Neural progenitor cell (in vitro differentiated cells): ENCODE measurements around the gene FYN. TPM values are rescaled to one million over a fixed set of nuclear protein-coding genes. Genes with fewer than 3 reads are reported as not detected.
A peak's percentile ranks its signal among the peaks of the same experiment; 100 is the strongest.

ENCODE experiments used
- DNase-seq: peaks from one replicate; pipeline ENCODE4 v3.0.0-alpha.2; 2016; ENCODE audit warnings: low spot score
- H2AFZ ChIP-seq: fragments of 200-600 bp; sonication (generic); replicated peaks from 2 replicates; pipeline ENCODE4 v1.6.1; 2016; ENCODE audit warnings: antibody characterized with exemption
- H3F3A ChIP-seq: fragments of 200-600 bp; sonication (generic); 2 replicates; pipeline ENCODE4 v1.6.1; 2016; ENCODE audit warnings: antibody characterized with exemption, low read depth
- H3K27ac ChIP-seq: fragments of 200-600 bp; sonication (generic); 2 replicates; pipeline ENCODE4 v1.5.1; 2016; ENCODE audit warnings: mild to moderate bottlenecking
- H3K27me3 ChIP-seq: fragments of 200-600 bp; sonication (generic); 2 replicates; pipeline ENCODE4 v1.6.1; 2016; ENCODE audit warnings: mild to moderate bottlenecking, moderate library complexity
- H3K36me3 ChIP-seq: fragments of 200-600 bp; sonication (generic); 2 replicates; pipeline ENCODE4 v1.5.1; 2016
- H3K4me1 ChIP-seq: fragments of 200-600 bp; sonication (generic); 2 replicates; pipeline ENCODE4 v1.6.1; 2016; ENCODE audit warnings: mixed run types
- H3K4me2 ChIP-seq: fragments of 200-600 bp; sonication (generic); 2 replicates; pipeline ENCODE4 v1.6.1; 2016
- H3K4me3 ChIP-seq: fragments of 200-600 bp; sonication (generic); 2 replicates; pipeline ENCODE4 v1.5.1; 2016
- H3K79me2 ChIP-seq: fragments of 200-600 bp; sonication (generic); 2 replicates; pipeline ENCODE4 v1.6.1; 2016; ENCODE audit warnings: low read depth
- H3K9ac ChIP-seq: fragments of 200-600 bp; sonication (generic); 2 replicates; pipeline ENCODE4 v1.6.1; 2016
- H3K9me3 ChIP-seq: fragments of 200-600 bp; sonication (generic); 2 replicates; pipeline ENCODE4 v1.5.1; 2016; ENCODE audit warnings: low read depth
- H4K20me1 ChIP-seq: fragments of 200-600 bp; sonication (generic); 2 replicates; pipeline ENCODE4 v1.6.1; 2016; ENCODE audit warnings: low read depth
- H3K27ac Mint-ChIP-seq: 3 replicates; pipeline ENCODE4 v1.8.0; 2021; ENCODE audit warnings: mixed read lengths
- H3K27me3 Mint-ChIP-seq: 2 replicates; pipeline ENCODE4 v1.8.0; 2022; ENCODE audit warnings: low read depth, mild to moderate bottlenecking, inconsistent platforms, moderate library complexity, mixed read lengths; ENCODE audit not compliant: insufficient read depth
- H3K36me3 Mint-ChIP-seq: 3 replicates; pipeline ENCODE4 v1.8.0; 2021; ENCODE audit warnings: mixed read lengths
- H3K4me1 Mint-ChIP-seq: 3 replicates; pipeline ENCODE4 v1.8.0; 2021; ENCODE audit warnings: mixed read lengths
- H3K4me3 Mint-ChIP-seq: 3 replicates; pipeline ENCODE4 v1.8.0; 2021; ENCODE audit warnings: mild to moderate bottlenecking, moderate library complexity, mixed read lengths
- H3K9me3 Mint-ChIP-seq: 3 replicates; pipeline ENCODE4 v1.8.0; 2020; ENCODE audit warnings: mixed read lengths
- CTCF ChIP-seq: fragments of 200-600 bp; sonication (generic); IDR thresholded peaks from 2 replicates; pipeline ENCODE4 v1.5.1; 2017; ENCODE audit warnings: antibody characterized with exemption, mild to moderate bottlenecking
- EZH2 ChIP-seq: fragments of 200-600 bp; sonication (generic); IDR thresholded peaks from 2 replicates; pipeline ENCODE4 v1.6.1; 2017; ENCODE audit warnings: antibody characterized with exemption, mild to moderate bottlenecking, moderate library complexity
- EZH2phosphoT487 ChIP-seq: fragments of 200-600 bp; sonication (generic); IDR thresholded peaks from 2 replicates; pipeline ENCODE4 v1.6.1; 2017; ENCODE audit warnings: antibody characterized with exemption
- total RNA-seq: library from RNA; depleted of rRNA; stranded (reverse); fragments of >200 nt; gene quantifications from 2 replicates; pipeline ENCODE4 v1.2.3, GENCODE V29; 2015; ENCODE audit warnings: low replicate concordance

The FYN gene
- total RNA-seq, 1 donor from 2014 or later: 167 TPM

- no peak overlapping the region for H3K27ac ChIP-seq
- Mint-ChIP-seq H3K4me1 (peaks cover 22% of the 10 kb centered on the region), H3K27me3 (peaks cover 5% of the 10 kb centered on the region), H3K27ac (peak overlapping the region; percentile 72), H3K36me3 (peaks cover 48% of the 10 kb centered on the region), H3K4me3 (no peak overlapping the region), H3K9me3 (no peaks in the 10 kb centered on the region)
- H3K9ac ChIP-seq: no peak overlapping the region
- H3K79me2 ChIP-seq: no peaks in the 10 kb centered on the region
- DNase-seq: no peak
- peaks cover 2% of the 10 kb centered on the region for H3K36me3 ChIP-seq
- H3K27me3 ChIP-seq: no peaks in the 10 kb centered on the region
- TF ChIP-seq EZH2 (no peak), EZH2phosphoT487 (no peak), CTCF (no peak)
- no peaks in the 10 kb centered on the region for H3K4me1 ChIP-seq
- peaks cover 3% of the 10 kb centered on the region for H3F3A ChIP-seq
- no peak overlapping the region for H2AFZ ChIP-seq
- no peak overlapping the region for H3K4me3 ChIP-seq
- H3K4me2 ChIP-seq: no peak overlapping the region
- H3K9me3 ChIP-seq: no peaks in the 10 kb centered on the region
- H4K20me1 ChIP-seq: no peaks in the 10 kb centered on the region
Observed at GRCh38 chr6:111692327-111693164, 180.7 kb downstream of the FYN start.

GRCh38 chr6:111691345-111692225, 181.7 kb downstream of the FYN start:
- Histone ChIP-seq H3K4me3 (no peak overlapping the region), H3K4me1 (peaks cover 8% of the 10 kb centered on the region), H3K79me2 (no peaks in the 10 kb centered on the region), H3F3A (peaks cover 11% of the 10 kb centered on the region), H3K27ac (peak overlapping the region; percentile 15), H3K9ac (no peak overlapping the region), H2AFZ (no peak overlapping the region), H3K4me2 (no peak overlapping the region), H3K36me3 (no peaks in the 10 kb centered on the region), H4K20me1 (peaks cover 7% of the 10 kb centered on the region), H3K9me3 (no peaks in the 10 kb centered on the region), H3K27me3 (no peaks in the 10 kb centered on the region)
- H3K4me1 Mint-ChIP-seq: peaks cover 29% of the 10 kb centered on the region
- H3K9me3 Mint-ChIP-seq: no peaks in the 10 kb centered on the region
- H3K27me3 Mint-ChIP-seq: peaks cover 5% of the 10 kb centered on the region
- no peak overlapping the region for H3K4me3 Mint-ChIP-seq
- H3K36me3 Mint-ChIP-seq: peaks cover 50% of the 10 kb centered on the region
- no peak for DNase-seq
- TF ChIP-seq EZH2: no peak
- H3K27ac Mint-ChIP-seq: peak overlapping the region; percentile 2

- Histone ChIP-seq H3F3A (peaks cover 26% of the 10 kb centered on the region), H3K4me3 (no peak overlapping the region), H3K27ac (no peak overlapping the region), H3K4me1 (peaks cover 24% of the 10 kb centered on the region), H3K9me3 (no peaks in the 10 kb centered on the region), H3K79me2 (no peaks in the 10 kb centered on the region), H3K27me3 (no peaks in the 10 kb centered on the region), H2AFZ (no peak overlapping the region), H3K36me3 (no peaks in the 10 kb centered on the region), H3K4me2 (no peak overlapping the region), H4K20me1 (peaks cover 10% of the 10 kb centered on the region), H3K9ac (no peak overlapping the region)
- H3K9me3 Mint-ChIP-seq: no peaks in the 10 kb centered on the region
- no peak overlapping the region for H3K27ac Mint-ChIP-seq
- peaks cover 46% of the 10 kb centered on the region for H3K36me3 Mint-ChIP-seq
- no peak overlapping the region for H3K4me3 Mint-ChIP-seq
- no peak for DNase-seq
- peaks cover 5% of the 10 kb centered on the region for H3K27me3 Mint-ChIP-seq
- no peak for TF ChIP-seq EZH2phosphoT487
- no peak for TF ChIP-seq EZH2
- no peak for TF ChIP-seq CTCF
- peaks cover 44% of the 10 kb centered on the region for H3K4me1 Mint-ChIP-seq
Observed at GRCh38 chr6:111689946-111690345, 183.3 kb downstream of the FYN start.
